Urinary bladder (tissue), 4 donors: ENCODE data around the gene SLC19A1. TPM values are rescaled to one million over a fixed set of nuclear protein-coding genes. Genes with fewer than 3 reads are reported as not detected.

Experiments
- DNase-seq: peaks from one replicate; pipeline ENCODE4 v3.0.0-alpha.2; 2015; ENCODE audit errors: extremely low spot score
- H3K27ac ChIP-seq: one replicate; pipeline ENCODE4 v1.5.1; 2013; ENCODE audit warnings: low read depth, mild to moderate bottlenecking, moderate library complexity
- H3K36me3 ChIP-seq: one replicate; pipeline ENCODE4 v1.6.1; 2013; ENCODE audit warnings: mild to moderate bottlenecking, moderate library complexity; ENCODE audit not compliant: insufficient read depth
- H3K4me1 ChIP-seq: one replicate; pipeline ENCODE4 v1.6.1; 2013; ENCODE audit warnings: mild to moderate bottlenecking, moderate library complexity; ENCODE audit not compliant: insufficient read depth
- H3K4me3 ChIP-seq: one replicate; pipeline ENCODE4 v1.5.1; 2013; ENCODE audit warnings: low read depth, low read length
- WGBS: extraction: QIAGEN DNeasy Blood & Tissue Kit; methylation state at CpG from one replicate; pipeline ENCODE4 v1.1.7; 2013; 5-methylcytosine and 5-hydroxymethylcytosine counted together
- polyA plus RNA-seq: library from polyadenylated mRNA; stranded (reverse); fragments of 200-250 nt; gene quantifications from one replicate; pipeline ENCODE4 v1.2.3, GENCODE V29; 2013
- total RNA-seq: library from RNA; depleted of rRNA; stranded (reverse); fragments of >200 nt; gene quantifications from one replicate; pipeline ENCODE4 v1.2.3, GENCODE V29; 2014
- donor health status: healthy with polysubstance abuse.
- donor health status: healthy.

SLC19A1 gene
- total and polyA plus RNA-seq, 2 donors = 4.2 to 7.5 TPM

GRCh38 chr21:45477176-45478114 is 64.8 kb downstream of the SLC19A1 start:
- Histone ChIP-seq H3K4me1 (no peaks in the 10 kb centered on the region), H3K27ac (no peak overlapping the region), H3K36me3 (no peaks in the 10 kb centered on the region), H3K4me3 (no peak overlapping the region)
- 78% methylated on average over 44 of the region's 44 CpGs for WGBS
- no peak for DNase-seq

- no peaks in the 10 kb centered on the region for H3K4me1 ChIP-seq
- H3K4me3 ChIP-seq = no peak overlapping the region
- WGBS = 96% methylated on average over 6 of the region's 6 CpGs
- H3K36me3 ChIP-seq = no peaks in the 10 kb centered on the region
- DNase-seq = no peak
- H3K27ac ChIP-seq = no peak overlapping the region
Measured at GRCh38 chr21:45476582-45476981, 65.7 kb downstream of the SLC19A1 start.

- H3K27ac ChIP-seq = no peak overlapping the region
- WGBS = 90% methylated on average over 53 of the region's 53 CpGs
- no peaks in the 10 kb centered on the region for H3K36me3 ChIP-seq
- no peak overlapping the region for H3K4me3 ChIP-seq
- DNase-seq = no peak
- H3K4me1 ChIP-seq = no peaks in the 10 kb centered on the region
Measured at GRCh38 chr21:45475797-45476570, 66.3 kb downstream of the SLC19A1 start.

GRCh38 chr21:45475004-45475685 is 67.1 kb downstream of the SLC19A1 start:
- no peaks in the 10 kb centered on the region for H3K36me3 ChIP-seq

GRCh38 chr21:45474323-45474950 is 67.8 kb downstream of the SLC19A1 start:
- no peaks in the 10 kb centered on the region for H3K36me3 ChIP-seq
- no peak for DNase-seq
- 97% methylated on average over 18 of the region's 18 CpGs for WGBS

More at GRCh38 chr21:45475004-45475685, 67.1 kb downstream of the SLC19A1 start:
- WGBS = 95% methylated on average over 43 of the region's 43 CpGs
- no peak overlapping the region for H3K27ac ChIP-seq
- H3K4me1 ChIP-seq = no peaks in the 10 kb centered on the region
- no peak for DNase-seq
- H3K4me3 ChIP-seq = no peak overlapping the region

GRCh38 chr21:45473496-45474322 is 68.5 kb downstream of the SLC19A1 start:
- Histone ChIP-seq H3K27ac (no peak overlapping the region), H3K4me3 (no peak overlapping the region), H3K4me1 (no peaks in the 10 kb centered on the region), H3K36me3 (no peaks in the 10 kb centered on the region)
- DNase-seq = no peak
- 93% methylated on average over 24 of the region's 24 CpGs for WGBS

More at GRCh38 chr21:45474323-45474950, 67.8 kb downstream of the SLC19A1 start:
- H3K27ac ChIP-seq = no peak overlapping the region
- H3K4me3 ChIP-seq = no peak overlapping the region
- no peaks in the 10 kb centered on the region for H3K4me1 ChIP-seq

GRCh38 chr21:45472445-45473365 is 69.5 kb downstream of the SLC19A1 start:
- no peak for DNase-seq
- Histone ChIP-seq H3K4me1 (no peaks in the 10 kb centered on the region), H3K4me3 (no peak overlapping the region), H3K27ac (no peak overlapping the region), H3K36me3 (no peaks in the 10 kb centered on the region)
- 95% methylated on average over 42 of the region's 42 CpGs for WGBS

- no peak for DNase-seq
- no peak overlapping the region for H3K4me3 ChIP-seq
- H3K4me1 ChIP-seq = no peaks in the 10 kb centered on the region
- WGBS = 38% methylated on average over 30 of the region's 30 CpGs
- H3K27ac ChIP-seq = no peak overlapping the region
- no peaks in the 10 kb centered on the region for H3K36me3 ChIP-seq
Measured at GRCh38 chr21:45471525-45472221, 70.6 kb downstream of the SLC19A1 start.

- H3K4me1 ChIP-seq = no peaks in the 10 kb centered on the region
- peak overlapping the region; percentile 55 for H3K27ac ChIP-seq
- H3K4me3 ChIP-seq = no peak overlapping the region
- no peaks in the 10 kb centered on the region for H3K36me3 ChIP-seq
- DNase-seq = peak; percentile 56
- WGBS = 31% methylated on average over 28 of the region's 28 CpGs
Measured at GRCh38 chr21:45470773-45471524, 71.3 kb downstream of the SLC19A1 start.

- no peak for DNase-seq
- Histone ChIP-seq H3K36me3 (no peaks in the 10 kb centered on the region), H3K4me1 (no peaks in the 10 kb centered on the region), H3K27ac (peak overlapping the region; percentile 31), H3K4me3 (no peak overlapping the region)
- 68% methylated on average over 7 of the region's 7 CpGs for WGBS
Measured at GRCh38 chr21:45470087-45470515, 72.1 kb downstream of the SLC19A1 start.
